Measurements from ENCODE around the gene LUC7L3.

LUC7L3 gene

DNA sequence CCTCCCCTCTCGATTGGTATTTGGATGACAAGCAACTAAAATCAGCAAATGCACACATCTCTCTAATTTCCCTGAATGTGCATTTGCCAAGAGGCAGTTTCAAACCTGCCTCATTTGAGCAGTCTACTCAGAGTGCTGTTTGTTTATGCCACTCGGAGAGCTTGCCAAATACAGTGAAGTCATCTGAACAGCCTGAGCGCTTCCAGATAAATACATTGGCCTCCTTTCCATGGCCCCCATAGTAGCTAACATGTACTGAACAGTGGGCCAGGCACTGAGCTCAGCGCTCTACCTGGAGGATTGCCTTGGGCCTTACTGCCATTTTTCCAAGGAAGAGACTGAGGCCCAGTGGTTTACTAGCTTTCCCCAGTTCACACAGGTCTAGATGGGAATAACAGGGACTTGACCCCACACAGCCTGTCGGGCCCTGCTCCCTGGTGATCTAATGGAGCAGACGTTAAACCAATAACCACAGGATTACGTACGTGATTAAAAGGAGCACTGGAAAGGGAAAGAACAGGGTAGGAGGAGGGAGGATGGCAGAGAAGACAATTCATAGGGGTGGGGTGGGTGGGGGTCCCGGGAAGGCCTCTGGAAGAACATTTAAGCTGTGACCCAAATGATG lies 66.7 kb downstream of the LUC7L3 start:
- H3K4me1 ChIP-seq (ENCODE audit: insufficient read depth, low read length, severe bottlenecking), result no peaks in the 10 kb centered on the region
- H3K9ac ChIP-seq (ENCODE audit: low read length), result no peak overlapping the region
- H4K20me1 ChIP-seq (ENCODE audit: insufficient read depth, low read length), result no peaks in the 10 kb centered on the region
- no peak overlapping the region for H3K27ac ChIP-seq (ENCODE audit: low read depth, low read length, poor library complexity, severe bottlenecking)
- TF ChIP-seq, protein P1, sequence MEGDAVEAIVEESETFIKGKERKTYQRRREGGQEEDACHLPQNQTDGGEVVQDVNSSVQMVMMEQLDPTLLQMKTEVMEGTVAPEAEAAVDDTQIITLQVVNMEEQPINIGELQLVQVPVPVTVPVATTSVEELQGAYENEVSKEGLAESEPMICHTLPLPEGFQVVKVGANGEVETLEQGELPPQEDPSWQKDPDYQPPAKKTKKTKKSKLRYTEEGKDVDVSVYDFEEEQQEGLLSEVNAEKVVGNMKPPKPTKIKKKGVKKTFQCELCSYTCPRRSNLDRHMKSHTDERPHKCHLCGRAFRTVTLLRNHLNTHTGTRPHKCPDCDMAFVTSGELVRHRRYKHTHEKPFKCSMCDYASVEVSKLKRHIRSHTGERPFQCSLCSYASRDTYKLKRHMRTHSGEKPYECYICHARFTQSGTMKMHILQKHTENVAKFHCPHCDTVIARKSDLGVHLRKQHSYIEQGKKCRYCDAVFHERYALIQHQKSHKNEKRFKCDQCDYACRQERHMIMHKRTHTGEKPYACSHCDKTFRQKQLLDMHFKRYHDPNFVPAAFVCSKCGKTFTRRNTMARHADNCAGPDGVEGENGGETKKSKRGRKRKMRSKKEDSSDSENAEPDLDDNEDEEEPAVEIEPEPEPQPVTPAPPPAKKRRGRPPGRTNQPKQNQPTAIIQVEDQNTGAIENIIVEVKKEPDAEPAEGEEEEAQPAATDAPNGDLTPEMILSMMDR (IDR thresholded peaks at IDR 0.05; ENCODE audit: low read length), result no peak
- TF ChIP-seq EZH2 (IDR thresholded peaks at IDR 0.05; ENCODE audit: borderline replicate concordance, low read length), result no peak
- H3K4me2 ChIP-seq (ENCODE audit: low read length), result no peak overlapping the region
- no peaks in the 10 kb centered on the region for H3K36me3 ChIP-seq (ENCODE audit: insufficient read depth, low read length)
- H3K79me2 ChIP-seq (ENCODE audit: insufficient read depth, low read length), result no peaks in the 10 kb centered on the region
- no peaks in the 10 kb centered on the region for H3F3A ChIP-seq (ENCODE audit: insufficient read depth, low read length)
- no peak overlapping the region for H3K4me3 ChIP-seq (ENCODE audit: low read depth, low read length, poor library complexity, severe bottlenecking)
- H3K9me3 ChIP-seq (ENCODE audit: low read length), result no peaks in the 10 kb centered on the region
- H3K9me2 ChIP-seq (ENCODE audit: low read depth, low read length), result no peaks in the 10 kb centered on the region
- H3K27me3 ChIP-seq (ENCODE audit: insufficient read depth, low read length), result no peaks in the 10 kb centered on the region
- H2AFZ ChIP-seq (ENCODE audit: low read length), result no peak overlapping the region

DNA sequence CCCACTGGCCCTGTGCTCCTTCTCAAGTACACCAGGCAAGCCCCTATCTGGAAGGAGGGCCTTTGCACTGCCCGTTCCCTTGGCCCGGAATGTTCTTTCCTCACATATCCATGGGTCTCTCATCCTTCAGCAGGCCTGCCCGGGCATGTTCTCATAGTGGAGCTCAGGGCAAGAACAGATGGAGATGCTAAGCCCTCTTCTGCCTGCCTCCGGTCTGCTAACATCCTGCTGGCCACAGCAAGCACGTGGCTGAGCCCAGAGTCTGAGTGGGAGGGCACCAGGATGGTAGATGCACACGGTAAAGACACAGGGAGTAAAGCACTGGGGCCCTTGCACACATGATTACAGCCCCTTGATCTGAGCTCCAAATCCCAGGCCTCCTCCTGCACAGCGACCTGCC lies 67.7 kb downstream of the LUC7L3 start:
- no peaks in the 10 kb centered on the region for H3K36me3 ChIP-seq (ENCODE audit: insufficient read depth, low read length)
- 0 out of 2 replicates have a peak, but pooled peaks cover 2% of the 10 kb centered on the region for H3K27me3 ChIP-seq (ENCODE audit: insufficient read depth, low read length)
- H2AFZ ChIP-seq (ENCODE audit: low read length), result no peak overlapping the region
- TF ChIP-seq, protein P1 (IDR thresholded peaks at IDR 0.05; ENCODE audit: low read length), result no peak
- TF ChIP-seq EZH2 (IDR thresholded peaks at IDR 0.05; ENCODE audit: borderline replicate concordance, low read length), result no peak
- H4K20me1 ChIP-seq (ENCODE audit: insufficient read depth, low read length), result no peaks in the 10 kb centered on the region
- H3K27ac ChIP-seq (ENCODE audit: low read depth, low read length, poor library complexity, severe bottlenecking), result no peak overlapping the region
- no peak overlapping the region for H3K9ac ChIP-seq (ENCODE audit: low read length)
- no peaks in the 10 kb centered on the region for H3F3A ChIP-seq (ENCODE audit: insufficient read depth, low read length)
- no peak overlapping the region for H3K4me2 ChIP-seq (ENCODE audit: low read length)
- no peak overlapping the region for H3K4me3 ChIP-seq (ENCODE audit: low read depth, low read length, poor library complexity, severe bottlenecking)
- H3K79me2 ChIP-seq (ENCODE audit: insufficient read depth, low read length), result no peaks in the 10 kb centered on the region
- H3K9me2 ChIP-seq (ENCODE audit: low read depth, low read length), result no peaks in the 10 kb centered on the region
- H3K9me3 ChIP-seq (ENCODE audit: low read length), result no peaks in the 10 kb centered on the region
- H3K4me1 ChIP-seq (ENCODE audit: insufficient read depth, low read length, severe bottlenecking), result no peaks in the 10 kb centered on the region

DNA sequence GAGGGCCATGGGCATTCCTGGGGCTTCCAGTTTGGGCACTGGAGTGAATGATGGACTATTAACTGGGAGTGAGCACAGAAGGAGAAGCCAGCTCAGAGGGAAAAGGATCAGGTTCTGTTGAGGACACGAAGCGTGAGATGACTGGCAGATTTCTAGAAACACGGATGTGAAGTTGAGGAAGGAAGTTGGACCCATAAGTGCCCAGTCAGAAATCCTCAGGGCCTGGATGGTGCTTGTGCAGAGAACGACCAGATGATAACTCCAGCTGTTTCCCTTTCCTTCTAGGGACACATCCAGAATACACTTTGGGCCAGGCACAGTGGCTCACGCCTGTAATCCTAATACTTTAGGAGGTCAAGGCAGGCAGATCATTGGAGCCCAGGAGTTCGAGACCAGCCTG lies 71.2 kb downstream of the LUC7L3 start:
- Histone ChIP-seq H3K36me3 (ENCODE audit: insufficient read depth, low read length) (no peaks in the 10 kb centered on the region), H3K27me3 (ENCODE audit: insufficient read depth, low read length) (0 out of 2 replicates have a peak, but pooled peaks cover 3% of the 10 kb centered on the region), H2AFZ (ENCODE audit: low read length) (no peak overlapping the region), H3K4me1 (ENCODE audit: insufficient read depth, low read length, severe bottlenecking) (no peaks in the 10 kb centered on the region), H3K79me2 (ENCODE audit: insufficient read depth, low read length) (no peaks in the 10 kb centered on the region), H3K27ac (ENCODE audit: low read depth, low read length, poor library complexity, severe bottlenecking) (no peak overlapping the region), H4K20me1 (ENCODE audit: insufficient read depth, low read length) (no peaks in the 10 kb centered on the region), H3K4me2 (ENCODE audit: low read length) (no peak overlapping the region), H3K9me3 (ENCODE audit: low read length) (no peaks in the 10 kb centered on the region), H3K9ac (ENCODE audit: low read length) (no peak overlapping the region), H3F3A (ENCODE audit: insufficient read depth, low read length) (no peaks in the 10 kb centered on the region), H3K9me2 (ENCODE audit: low read depth, low read length) (no peaks in the 10 kb centered on the region), H3K4me3 (ENCODE audit: low read depth, low read length, poor library complexity, severe bottlenecking) (no peak overlapping the region)
- TF ChIP-seq, protein P1 (IDR thresholded peaks at IDR 0.05; ENCODE audit: low read length), result no peak
- TF ChIP-seq EZH2 (IDR thresholded peaks at IDR 0.05; ENCODE audit: borderline replicate concordance, low read length), result no peak

Measured in OCI-LY1 (cell line).